COLO829 (cell line): Measurements from ENCODE around the gene RPS14.

Experiments
- DNase-seq: peaks from one replicate; pipeline ENCODE4 v3.0.0; 2012; ENCODE audit warnings: low spot score

RPS14 gene

GRCh38 chr5:150399524-150400211 is 49.9 kb downstream of the RPS14 start:
- DNase-seq: no peak

- DNase-seq: no peak
These were observed 50.6 kb downstream of the RPS14 start for GRCh38 chr5:150398722-150399523.

- no peak for DNase-seq
These were observed 51.5 kb downstream of the RPS14 start for GRCh38 chr5:150397782-150398721.

- DNase-seq: no peak
These were observed 52.3 kb downstream of the RPS14 start for GRCh38 chr5:150397146-150397781.

GRCh38 chr5:150396267-150396666 is 53.3 kb downstream of the RPS14 start:
- DNase-seq: no peak

GRCh38 chr5:150395688-150395975 is 53.9 kb downstream of the RPS14 start:
- no peak for DNase-seq

- DNase-seq: no peak
These were observed 54.4 kb downstream of the RPS14 start for GRCh38 chr5:150394912-150395687.

- no peak for DNase-seq
These were observed 55.4 kb downstream of the RPS14 start for GRCh38 chr5:150394131-150394530.

- DNase-seq: no peak
These were observed 56.4 kb downstream of the RPS14 start for GRCh38 chr5:150393096-150393645.

GRCh38 chr5:150392680-150393079 is 56.9 kb downstream of the RPS14 start:
- no peak for DNase-seq
